Measurements from ENCODE around the gene CEND1. TPM values are rescaled to one million over a fixed set of nuclear protein-coding genes. Genes with fewer than 3 reads are reported as not detected.

CEND1 gene
- total RNA-seq, 1 experiment from 2014 or later: 0.81 TPM

- Histone ChIP-seq H3K9me3 (ENCODE audit: control insufficient read depth, low read depth, low read length) (no peaks in the 10 kb centered on the region), H4K20me1 (ENCODE audit: control insufficient read depth, insufficient read depth, insufficient read length) (no peaks in the 10 kb centered on the region), H3K23ac (ENCODE audit: insufficient read length, low read depth, low read length) (no peak overlapping the region), H4K91ac (ENCODE audit: insufficient read length, low read depth, low read length) (no peak overlapping the region), H3K9ac (ENCODE audit: extremely low read depth, insufficient read length, low read length) (no peak overlapping the region), H3K27ac (ENCODE audit: insufficient read length, low read depth, low read length) (no peak overlapping the region), H3K18ac (ENCODE audit: insufficient read length, low read depth, low read length) (no peak overlapping the region), H3K14ac (ENCODE audit: insufficient read depth, low read length) (no peak overlapping the region), H3K27me3 (ENCODE audit: insufficient read depth, low read length) (peaks cover 9% of the 10 kb centered on the region; the same call in 1 of the 2 replicates), H3K56ac (ENCODE audit: insufficient read length, low read depth, low read length) (no peak overlapping the region), H2AFZ (ENCODE audit: low read length) (no peak overlapping the region), H3K79me1 (ENCODE audit: insufficient read depth, low read depth, low read length, poor library complexity, severe bottlenecking) (no peaks in the 10 kb centered on the region), H3K4me2 (ENCODE audit: insufficient read depth, insufficient read length, low read length) (peak overlapping the region; percentile 48), H4K5ac (ENCODE audit: insufficient read length, low read depth, low read length) (no peak overlapping the region), H3T11ph (ENCODE audit: low read length) (no peak overlapping the region), H4K8ac (replicated peaks; ENCODE audit: insufficient read length, low read depth, low read length) (no peak overlapping the region), H2BK12ac (ENCODE audit: insufficient read length, low read depth, low read length) (no peak overlapping the region), H2BK5ac (ENCODE audit: insufficient read length, low read length) (no peak overlapping the region), H3K4me1 (ENCODE audit: insufficient read depth, low read length) (no peaks in the 10 kb centered on the region; the same call in 1 of the 2 replicates), H2BK15ac (ENCODE audit: low read depth, low read length) (no peak overlapping the region), H3K23me2 (ENCODE audit: insufficient read length, low read depth, low read length, poor library complexity, severe bottlenecking) (peaks cover 32% of the 10 kb centered on the region), H3K4ac (ENCODE audit: low read depth, low read length) (no peak overlapping the region), H2AK5ac (ENCODE audit: insufficient read length, low read length) (no peak overlapping the region), H3K79me2 (ENCODE audit: insufficient read depth, low read length) (no peaks in the 10 kb centered on the region), H2BK120ac (ENCODE audit: low read depth, low read length, poor library complexity, severe bottlenecking) (no peak overlapping the region), H2BK20ac (ENCODE audit: low read depth, low read length, poor library complexity, severe bottlenecking) (no peak overlapping the region)
- DNase-seq: no peak
- no peak for TF ChIP-seq CTCF (conservative IDR thresholded peaks at IDR 0.05)
- no CpG with 5 or more reads among the region's 23 CpGs for WGBS (ENCODE audit: extremely low coverage, insufficient read length, low lambda C conversion rate)
- H3K36me3 Mint-ChIP-seq (ENCODE audit: insufficient read depth in 1 of 3, low read depth in 3 of 3): peaks cover 6 to 14% (median 9%) of the 10 kb centered on the region in 3 experiments; a peak in 4 of 7 replicates
- no peak overlapping the region for H3K27ac Mint-ChIP-seq
- H3K4me1 Mint-ChIP-seq: peaks cover 36 to 46% of the 10 kb centered on the region in 2 experiments
- peaks cover 34% of the 10 kb centered on the region for H3K27me3 Mint-ChIP-seq (ENCODE audit: low read depth)
- H3K9me3 Mint-ChIP-seq: no peaks in the 10 kb centered on the region
- H3K4me3 Mint-ChIP-seq: peak overlapping the region; percentile 63 to 76
These were observed 42.2 kb upstream of the CEND1 start for GRCh38 chr11:831961-832528.

All from H9 (cell line).